Measurements from ENCODE around the gene GTSE1.

GTSE1 gene

GRCh38 chr22:46286941-46287872 is 9.5 kb upstream of the GTSE1 start:
- no peak for DNase-seq
- Histone ChIP-seq H3K36me3 (peaks cover 22% of the 10 kb centered on the region), H3K4me3 (ENCODE audit: low read depth, low read length) (no peak overlapping the region), H3K27me3 (ENCODE audit: insufficient read depth, low read depth, severe bottlenecking) (no peaks in the 10 kb centered on the region), H3K9me3 (ENCODE audit: severe bottlenecking) (no peaks in the 10 kb centered on the region), H3K27ac (no peak overlapping the region)
- TF ChIP-seq CTCF (IDR thresholded peaks at IDR 0.05; ENCODE audit: low read depth, low read length), result no peak

GRCh38 chr22:46287873-46288751 is 8.6 kb upstream of the GTSE1 start:
- Histone ChIP-seq H3K9me3 (ENCODE audit: severe bottlenecking) (no peaks in the 10 kb centered on the region), H3K27ac (no peak overlapping the region), H3K27me3 (ENCODE audit: insufficient read depth, low read depth, severe bottlenecking) (no peaks in the 10 kb centered on the region), H3K36me3 (peaks cover 22% of the 10 kb centered on the region), H3K4me3 (ENCODE audit: low read depth, low read length) (no peak overlapping the region)
- no peak for TF ChIP-seq CTCF (IDR thresholded peaks at IDR 0.05; ENCODE audit: low read depth, low read length)
- DNase-seq, result no peak

GRCh38 chr22:46288846-46289243 is 7.8 kb upstream of the GTSE1 start:
- H3K4me3 ChIP-seq (ENCODE audit: low read depth, low read length), result no peak overlapping the region
- no peaks in the 10 kb centered on the region for H3K27me3 ChIP-seq (ENCODE audit: insufficient read depth, low read depth, severe bottlenecking)
- no peaks in the 10 kb centered on the region for H3K9me3 ChIP-seq (ENCODE audit: severe bottlenecking)
- H3K27ac ChIP-seq, result no peak overlapping the region
- H3K36me3 ChIP-seq, result peaks cover 20% of the 10 kb centered on the region
- DNase-seq, result no peak
- TF ChIP-seq CTCF (IDR thresholded peaks at IDR 0.05; ENCODE audit: low read depth, low read length), result no peak

- H3K36me3 ChIP-seq, result peaks cover 14% of the 10 kb centered on the region
- no peak for DNase-seq
- H3K27me3 ChIP-seq (ENCODE audit: insufficient read depth, low read depth, severe bottlenecking), result no peaks in the 10 kb centered on the region
- no peak overlapping the region for H3K4me3 ChIP-seq (ENCODE audit: low read depth, low read length)
- no peak for TF ChIP-seq CTCF (IDR thresholded peaks at IDR 0.05; ENCODE audit: low read depth, low read length)
- no peak overlapping the region for H3K27ac ChIP-seq
- H3K9me3 ChIP-seq (ENCODE audit: severe bottlenecking), result no peaks in the 10 kb centered on the region
Observed at GRCh38 chr22:46289244-46289891, 7.3 kb upstream of the GTSE1 start.

GRCh38 chr22:46290121-46290842 is 6.4 kb upstream of the GTSE1 start:
- peaks cover 11% of the 10 kb centered on the region for H3K36me3 ChIP-seq

More at GRCh38 chr22:46290121-46290842, 6.4 kb upstream of the GTSE1 start:
- no peak for DNase-seq
- Histone ChIP-seq H3K9me3 (ENCODE audit: severe bottlenecking) (no peaks in the 10 kb centered on the region), H3K4me3 (ENCODE audit: low read depth, low read length) (no peak overlapping the region), H3K27ac (no peak overlapping the region), H3K27me3 (ENCODE audit: insufficient read depth, low read depth, severe bottlenecking) (no peaks in the 10 kb centered on the region)
- no peak for TF ChIP-seq CTCF (IDR thresholded peaks at IDR 0.05; ENCODE audit: low read depth, low read length)

All from WERI-Rb-1 (cell line).